ENCODE measurements around the gene FOXN1. TPM values are rescaled to one million over a fixed set of nuclear protein-coding genes. Genes with fewer than 3 reads are reported as not detected.

Gene FOXN1
- total and polyA plus RNA-seq, 7 experiments from 2014 or later, result not detected

DNA sequence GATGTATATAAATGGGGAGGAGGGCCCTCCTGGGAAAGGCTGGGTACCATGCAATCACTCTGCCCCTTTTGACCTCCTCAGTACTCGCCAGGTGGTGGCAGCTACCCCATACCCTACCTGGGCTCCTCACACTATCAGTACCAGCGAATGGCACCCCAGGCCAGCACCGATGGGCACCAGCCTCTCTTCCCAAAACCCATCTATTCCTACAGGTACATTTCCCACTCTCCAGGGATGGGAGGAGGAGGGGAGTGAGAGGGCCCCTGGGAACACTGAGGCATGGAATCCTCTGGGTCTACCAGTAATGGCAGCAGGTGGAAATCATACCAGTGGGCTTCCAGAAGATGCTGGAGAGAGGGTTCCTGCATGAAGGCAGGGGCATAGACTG lies 22.9 kb downstream of the FOXN1 start:
- Histone ChIP-seq H3K4me1 (ENCODE audit: control insufficient read depth in 2 of 2, insufficient read depth in 2 of 2, low read length in 2 of 2) (no peaks in the 10 kb centered on the region), H3K27me3 (ENCODE audit: control insufficient read depth in 2 of 2, insufficient read depth in 2 of 2, low read length in 2 of 2) (no peaks in the 10 kb centered on the region), H3K36me3 (ENCODE audit: control insufficient read depth in 2 of 3, insufficient read depth in 3 of 3, low read length in 3 of 3) (no peaks in the 10 kb centered on the region), H3K9me3 (ENCODE audit: control insufficient read depth in 2 of 3, low read length in 3 of 3) (no peaks in the 10 kb centered on the region), H3K4me3 (ENCODE audit: low read length) (no peak overlapping the region), H3K27ac (ENCODE audit: low read depth, low read length) (no peak overlapping the region)
- Mint-ChIP-seq H3K27ac (no peak overlapping the region), H3K36me3 (no peaks in the 10 kb centered on the region), H3K4me3 (no peak overlapping the region), H3K4me1 (peaks cover 0 to 2% (median 0%) of the 10 kb centered on the region in 7 donors), H3K9me3 (no peaks in the 10 kb centered on the region), H3K27me3 (peaks cover 0 to 4% (median 0%) of the 10 kb centered on the region in 5 donors)
- no peak for ATAC-seq
- POLR2A ChIA-PET, result no interaction called here
- intact Hi-C loops (cut with micrococcal nuclease), result no loop called here
- CTCF ChIA-PET, result interaction anchor here (0.7 kb wide), 1 partner anchor 26 kb away, joined by 3 read pairs; no protein-coding TSS in a partner anchor
- DNase-seq, result no peak

DNA sequence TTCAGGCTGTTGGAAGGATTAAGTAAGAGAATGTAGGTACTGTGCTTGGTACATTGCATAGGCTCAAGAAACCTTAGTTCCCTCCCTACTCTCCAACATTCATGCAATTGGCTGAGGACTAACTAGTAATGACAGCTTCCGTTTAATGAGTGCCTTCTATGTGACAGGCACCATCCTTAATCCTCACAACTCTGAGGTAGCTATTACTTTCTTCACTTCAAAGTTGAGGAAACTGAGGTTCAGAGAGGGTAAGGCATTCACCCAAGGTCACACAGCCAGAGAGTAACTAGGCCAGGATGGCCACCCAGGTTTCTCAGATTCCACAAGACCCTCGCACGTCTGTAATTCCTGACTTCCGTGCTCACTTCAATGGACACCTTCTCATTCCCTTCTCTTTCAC lies 24.1 kb downstream of the FOXN1 start:
- H3K27me3 ChIP-seq (ENCODE audit: control insufficient read depth in 2 of 2, insufficient read depth in 2 of 2, low read length in 2 of 2), result no peaks in the 10 kb centered on the region
- no peaks in the 10 kb centered on the region for H3K36me3 ChIP-seq (ENCODE audit: control insufficient read depth in 2 of 3, insufficient read depth in 3 of 3, low read length in 3 of 3)
- ATAC-seq, result no peak
- POLR2A ChIA-PET, result no interaction called here
- H3K4me1 Mint-ChIP-seq, result peaks cover 0 to 2% (median 0%) of the 10 kb centered on the region in 7 donors
- intact Hi-C loops (cut with micrococcal nuclease), result no loop called here
- no peaks in the 10 kb centered on the region for H3K36me3 Mint-ChIP-seq
- peaks cover 0 to 4% (median 0%) of the 10 kb centered on the region in 5 donors for H3K27me3 Mint-ChIP-seq
- DNase-seq, result no peak
- H3K27ac Mint-ChIP-seq, result no peak overlapping the region
- H3K4me1 ChIP-seq (ENCODE audit: control insufficient read depth in 2 of 2, insufficient read depth in 2 of 2, low read length in 2 of 2), result no peaks in the 10 kb centered on the region
- CTCF ChIA-PET, result no interaction called here
- no peaks in the 10 kb centered on the region for H3K9me3 Mint-ChIP-seq
- H3K4me3 ChIP-seq (ENCODE audit: low read length), result no peak overlapping the region
- H3K27ac ChIP-seq (ENCODE audit: low read depth, low read length), result no peak overlapping the region
- no peaks in the 10 kb centered on the region for H3K9me3 ChIP-seq (ENCODE audit: control insufficient read depth in 2 of 3, low read length in 3 of 3)
- H3K4me3 Mint-ChIP-seq, result no peak overlapping the region

DNA sequence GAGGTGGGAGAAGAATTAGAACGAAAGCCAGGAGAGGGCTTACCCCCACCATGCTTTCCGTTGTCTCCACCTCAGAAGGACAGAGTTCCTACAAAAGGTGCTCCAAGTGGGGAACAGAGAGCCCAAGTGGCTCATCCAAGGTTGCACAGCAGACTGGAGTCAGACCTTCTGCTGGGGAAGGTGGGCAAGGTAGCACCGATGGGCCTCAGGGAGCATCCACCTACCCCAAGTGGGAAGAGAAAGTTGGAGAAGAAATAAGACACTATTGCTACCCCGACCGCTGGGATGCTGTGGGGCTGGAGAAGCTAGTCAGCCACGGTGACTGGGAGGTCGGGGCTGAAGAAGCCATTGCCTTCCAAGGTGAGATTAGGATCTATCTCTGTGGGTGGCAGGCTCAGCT lies 24.8 kb downstream of the FOXN1 start:
- intact Hi-C loops (cut with micrococcal nuclease), result no loop called here
- ChIA-PET CTCF (no interaction called here), POLR2A (interaction anchor here (0.6 to 1.0 kb wide), 2 partner anchors 35 to 69 kb away, joined by 3 read pairs; no protein-coding TSS in a partner anchor)
- H3K4me1 ChIP-seq (ENCODE audit: control insufficient read depth in 2 of 2, insufficient read depth in 2 of 2, low read length in 2 of 2), result no peaks in the 10 kb centered on the region
- Mint-ChIP-seq H3K27ac (no peak overlapping the region), H3K9me3 (no peaks in the 10 kb centered on the region), H3K27me3 (peaks cover 0 to 4% (median 0%) of the 10 kb centered on the region in 5 donors), H3K4me3 (no peak overlapping the region), H3K4me1 (peaks cover 0 to 2% (median 0%) of the 10 kb centered on the region in 7 donors), H3K36me3 (no peaks in the 10 kb centered on the region)
- no peaks in the 10 kb centered on the region for H3K36me3 ChIP-seq (ENCODE audit: control insufficient read depth in 2 of 3, insufficient read depth in 3 of 3, low read length in 3 of 3)
- no peaks in the 10 kb centered on the region for H3K27me3 ChIP-seq (ENCODE audit: control insufficient read depth in 2 of 2, insufficient read depth in 2 of 2, low read length in 2 of 2)
- DNase-seq (no peak), ATAC-seq (no peak)
- H3K9me3 ChIP-seq (ENCODE audit: control insufficient read depth in 2 of 3, low read length in 3 of 3), result no peaks in the 10 kb centered on the region
- H3K27ac ChIP-seq (ENCODE audit: low read depth, low read length), result no peak overlapping the region
- H3K4me3 ChIP-seq (ENCODE audit: low read length), result no peak overlapping the region

DNA sequence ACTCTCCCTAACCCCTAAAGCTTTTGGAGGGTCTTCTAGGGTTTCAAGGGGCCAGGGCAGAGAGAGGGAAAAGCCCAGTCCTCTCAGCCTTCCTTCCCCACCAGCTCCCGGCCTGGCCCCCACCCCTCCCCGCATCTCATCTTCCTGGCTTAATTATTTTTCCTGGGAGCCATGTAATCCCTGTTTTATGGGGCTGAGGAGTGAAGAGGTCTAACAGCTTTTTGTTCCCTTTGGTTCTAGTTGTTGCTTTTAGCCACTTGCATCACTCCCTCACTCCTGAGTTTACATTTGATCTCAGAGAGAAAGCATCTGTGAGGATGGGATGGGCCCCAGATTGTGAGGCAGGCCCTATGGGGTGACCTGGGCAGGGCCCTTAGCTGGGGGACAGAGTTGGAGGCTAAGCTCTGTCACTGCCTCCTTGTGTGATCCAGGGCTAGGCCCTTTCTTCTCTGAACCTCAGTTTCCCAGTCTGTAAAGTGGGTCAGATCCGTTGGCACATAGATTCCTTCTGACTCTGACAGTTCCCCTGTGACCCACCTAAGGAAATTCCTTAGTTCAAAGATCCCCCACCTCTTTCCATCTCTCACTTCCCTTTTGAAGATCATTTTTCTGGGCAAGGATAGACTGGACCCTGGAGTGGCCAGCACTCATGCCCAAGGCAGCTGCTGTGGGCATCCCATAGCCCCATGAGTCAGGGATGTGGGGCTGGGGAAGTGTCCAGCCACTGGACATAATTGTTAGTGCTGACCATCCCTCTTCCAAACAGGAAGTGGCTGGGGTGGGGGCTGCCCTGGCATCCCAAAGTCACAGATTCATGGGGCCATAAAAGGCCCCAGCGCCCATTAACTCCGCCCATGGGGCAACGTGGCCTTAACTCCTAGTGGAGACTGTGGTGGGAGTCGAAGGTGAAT lies 26.2 kb downstream of the FOXN1 start:
- Histone ChIP-seq H3K27me3 (ENCODE audit: control insufficient read depth in 2 of 2, insufficient read depth in 2 of 2, low read length in 2 of 2) (no peaks in the 10 kb centered on the region), H3K4me3 (ENCODE audit: low read length) (no peak overlapping the region), H3K4me1 (ENCODE audit: control insufficient read depth in 2 of 2, insufficient read depth in 2 of 2, low read length in 2 of 2) (no peaks in the 10 kb centered on the region), H3K9me3 (ENCODE audit: control insufficient read depth in 2 of 3, low read length in 3 of 3) (no peaks in the 10 kb centered on the region), H3K36me3 (ENCODE audit: control insufficient read depth in 2 of 3, insufficient read depth in 3 of 3, low read length in 3 of 3) (no peaks in the 10 kb centered on the region), H3K27ac (ENCODE audit: low read depth, low read length) (no peak overlapping the region)
- H3K27ac Mint-ChIP-seq, result no peak overlapping the region
- peaks cover 0 to 2% (median 0%) of the 10 kb centered on the region in 7 donors for H3K4me1 Mint-ChIP-seq
- ATAC-seq (no peak), DNase-seq (no peak)
- peaks cover 0 to 4% (median 0%) of the 10 kb centered on the region in 5 donors for H3K27me3 Mint-ChIP-seq
- no peak overlapping the region for H3K4me3 Mint-ChIP-seq
- ChIA-PET POLR2A (interaction anchor here (1.0 kb wide), 1 partner anchor 37 kb away, joined by 3 read pairs; no protein-coding TSS in a partner anchor), CTCF (no interaction called here)
- H3K9me3 Mint-ChIP-seq, result no peaks in the 10 kb centered on the region
- no peaks in the 10 kb centered on the region for H3K36me3 Mint-ChIP-seq
- intact Hi-C loops (cut with micrococcal nuclease), result no loop called here

DNA sequence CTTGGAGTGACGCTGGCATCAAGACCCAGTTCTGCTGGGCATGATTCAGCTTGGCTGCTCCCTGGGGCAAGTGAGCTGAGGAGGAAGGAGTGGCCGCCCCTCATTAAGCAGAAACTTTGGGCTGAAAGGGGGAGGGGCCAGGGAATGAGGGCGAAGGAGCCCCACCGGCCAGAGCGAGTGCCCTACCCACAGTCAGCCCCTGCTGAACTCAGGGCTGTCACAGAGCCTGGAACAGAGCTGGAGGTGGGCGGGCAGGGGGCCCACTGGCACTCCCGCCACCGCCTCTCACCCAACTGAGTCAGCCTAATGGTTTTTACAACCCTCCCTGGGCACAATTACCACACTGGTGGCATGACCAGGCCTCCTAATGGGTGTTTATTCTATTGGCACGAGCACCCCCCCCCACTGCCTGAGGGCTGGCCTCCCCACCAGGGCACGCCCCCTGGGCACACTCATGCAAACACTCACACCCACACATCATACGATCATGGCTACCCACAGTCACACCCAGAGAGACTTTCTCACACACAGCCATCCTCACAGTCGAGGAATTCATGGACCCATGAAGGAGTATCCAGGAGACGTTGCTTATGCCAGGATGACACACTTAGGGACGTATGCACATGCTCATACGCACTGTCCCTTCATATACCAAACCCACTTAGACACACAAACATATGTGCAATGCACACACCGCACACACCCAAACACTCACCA lies 27.1 kb downstream of the FOXN1 start:
- intact Hi-C loops (cut with micrococcal nuclease), result no loop called here
- no peaks in the 10 kb centered on the region for H3K9me3 Mint-ChIP-seq
- DNase-seq (no peak), ATAC-seq (no peak)
- no peaks in the 10 kb centered on the region for H3K4me1 ChIP-seq (ENCODE audit: control insufficient read depth in 2 of 2, insufficient read depth in 2 of 2, low read length in 2 of 2)
- POLR2A ChIA-PET, result no interaction called here
- no peak overlapping the region for H3K4me3 Mint-ChIP-seq
- H3K36me3 ChIP-seq (ENCODE audit: control insufficient read depth in 2 of 3, insufficient read depth in 3 of 3, low read length in 3 of 3), result no peaks in the 10 kb centered on the region
- no peaks in the 10 kb centered on the region for H3K36me3 Mint-ChIP-seq
- no peaks in the 10 kb centered on the region for H3K9me3 ChIP-seq (ENCODE audit: control insufficient read depth in 2 of 3, low read length in 3 of 3)
- no peak overlapping the region for H3K4me3 ChIP-seq (ENCODE audit: low read length)
- CTCF ChIA-PET, result no interaction called here
- no peaks in the 10 kb centered on the region for H3K4me1 Mint-ChIP-seq
- no peak overlapping the region for H3K27ac Mint-ChIP-seq
- no peaks in the 10 kb centered on the region for H3K27me3 ChIP-seq (ENCODE audit: control insufficient read depth in 2 of 2, insufficient read depth in 2 of 2, low read length in 2 of 2)
- no peak overlapping the region for H3K27ac ChIP-seq (ENCODE audit: low read depth, low read length)
- H3K27me3 Mint-ChIP-seq, result peaks cover 0 to 4% (median 0%) of the 10 kb centered on the region in 5 donors

DNA sequence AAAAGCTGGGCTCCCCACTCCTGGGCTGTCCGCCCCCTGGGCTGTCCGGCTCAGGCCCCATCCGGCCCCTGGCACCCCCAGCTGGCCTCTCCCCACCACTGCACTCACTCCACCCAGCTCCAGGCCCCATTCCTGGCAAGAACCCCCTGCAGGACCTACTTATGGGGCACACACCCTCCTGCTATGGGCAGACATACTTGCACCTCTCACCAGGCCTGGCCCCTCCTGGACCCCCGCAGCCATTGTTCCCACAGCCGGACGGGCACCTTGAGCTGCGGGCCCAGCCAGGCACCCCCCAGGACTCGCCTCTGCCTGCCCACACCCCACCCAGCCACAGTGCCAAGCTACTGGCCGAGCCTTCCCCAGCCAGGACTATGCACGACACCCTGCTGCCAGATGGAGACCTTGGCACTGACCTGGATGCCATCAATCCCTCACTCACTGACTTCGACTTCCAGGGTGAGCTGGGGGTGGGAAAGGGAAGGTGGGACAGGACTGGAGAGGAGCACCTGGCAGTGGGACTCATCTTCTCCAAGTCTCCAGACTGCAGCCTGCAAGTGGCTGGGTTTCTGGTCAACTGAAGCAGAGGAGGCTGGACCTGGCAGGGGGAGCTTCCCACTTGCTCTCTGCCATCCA lies 28.7 kb downstream of the FOXN1 start:
- CTCF ChIA-PET, result no interaction called here
- no peak overlapping the region for H3K27ac ChIP-seq (ENCODE audit: low read depth, low read length)
- Mint-ChIP-seq H3K4me3 (no peak overlapping the region), H3K36me3 (no peaks in the 10 kb centered on the region), H3K4me1 (no peaks in the 10 kb centered on the region), H3K9me3 (no peaks in the 10 kb centered on the region), H3K27me3 (peaks cover 0 to 4% (median 0%) of the 10 kb centered on the region in 5 donors), H3K27ac (no peak overlapping the region)
- no peak overlapping the region for H3K4me3 ChIP-seq (ENCODE audit: low read length)
- no peaks in the 10 kb centered on the region for H3K9me3 ChIP-seq (ENCODE audit: control insufficient read depth in 2 of 3, low read length in 3 of 3)
- intact Hi-C loops (cut with micrococcal nuclease), result no loop called here
- H3K36me3 ChIP-seq (ENCODE audit: control insufficient read depth in 2 of 3, insufficient read depth in 3 of 3, low read length in 3 of 3), result no peaks in the 10 kb centered on the region
- no peaks in the 10 kb centered on the region for H3K4me1 ChIP-seq (ENCODE audit: control insufficient read depth in 2 of 2, insufficient read depth in 2 of 2, low read length in 2 of 2)
- POLR2A ChIA-PET, result interaction anchor here (0.6 kb wide), 2 partner anchors 37 to 177 kb away, joined by 3 read pairs; a partner anchor contains a TSS
- no peaks in the 10 kb centered on the region for H3K27me3 ChIP-seq (ENCODE audit: control insufficient read depth in 2 of 2, insufficient read depth in 2 of 2, low read length in 2 of 2)
- DNase-seq (no peak), ATAC-seq (no peak)
